Measurements from ENCODE around the gene RFTN2. TPM values are rescaled to one million over a fixed set of nuclear protein-coding genes. Genes with fewer than 3 reads are reported as not detected.

RFTN2 gene
- total RNA-seq, 1 donor from 2014 or later: 5.7 TPM

GRCh38 chr2:197539734-197540133 is 135.7 kb downstream of the RFTN2 start:
- H3K27ac Mint-ChIP-seq: no peak overlapping the region
- no peak for DNase-seq (ENCODE audit: low spot score, unreplicated experiment)
- H3K9me3 Mint-ChIP-seq (ENCODE audit: low read depth): no peaks in the 10 kb centered on the region
- no peaks in the 10 kb centered on the region for H3K27me3 Mint-ChIP-seq
- no peak overlapping the region for H3K4me3 Mint-ChIP-seq (ENCODE audit: low read depth)
- H3K36me3 Mint-ChIP-seq (ENCODE audit: insufficient read depth): peaks cover 38% of the 10 kb centered on the region
- TF ChIP-seq, protein P1, sequence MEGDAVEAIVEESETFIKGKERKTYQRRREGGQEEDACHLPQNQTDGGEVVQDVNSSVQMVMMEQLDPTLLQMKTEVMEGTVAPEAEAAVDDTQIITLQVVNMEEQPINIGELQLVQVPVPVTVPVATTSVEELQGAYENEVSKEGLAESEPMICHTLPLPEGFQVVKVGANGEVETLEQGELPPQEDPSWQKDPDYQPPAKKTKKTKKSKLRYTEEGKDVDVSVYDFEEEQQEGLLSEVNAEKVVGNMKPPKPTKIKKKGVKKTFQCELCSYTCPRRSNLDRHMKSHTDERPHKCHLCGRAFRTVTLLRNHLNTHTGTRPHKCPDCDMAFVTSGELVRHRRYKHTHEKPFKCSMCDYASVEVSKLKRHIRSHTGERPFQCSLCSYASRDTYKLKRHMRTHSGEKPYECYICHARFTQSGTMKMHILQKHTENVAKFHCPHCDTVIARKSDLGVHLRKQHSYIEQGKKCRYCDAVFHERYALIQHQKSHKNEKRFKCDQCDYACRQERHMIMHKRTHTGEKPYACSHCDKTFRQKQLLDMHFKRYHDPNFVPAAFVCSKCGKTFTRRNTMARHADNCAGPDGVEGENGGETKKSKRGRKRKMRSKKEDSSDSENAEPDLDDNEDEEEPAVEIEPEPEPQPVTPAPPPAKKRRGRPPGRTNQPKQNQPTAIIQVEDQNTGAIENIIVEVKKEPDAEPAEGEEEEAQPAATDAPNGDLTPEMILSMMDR (IDR thresholded peaks at IDR 0.05; ENCODE audit: unreplicated experiment): no peak
- H3K4me1 Mint-ChIP-seq (ENCODE audit: low read depth): no peaks in the 10 kb centered on the region

DNA sequence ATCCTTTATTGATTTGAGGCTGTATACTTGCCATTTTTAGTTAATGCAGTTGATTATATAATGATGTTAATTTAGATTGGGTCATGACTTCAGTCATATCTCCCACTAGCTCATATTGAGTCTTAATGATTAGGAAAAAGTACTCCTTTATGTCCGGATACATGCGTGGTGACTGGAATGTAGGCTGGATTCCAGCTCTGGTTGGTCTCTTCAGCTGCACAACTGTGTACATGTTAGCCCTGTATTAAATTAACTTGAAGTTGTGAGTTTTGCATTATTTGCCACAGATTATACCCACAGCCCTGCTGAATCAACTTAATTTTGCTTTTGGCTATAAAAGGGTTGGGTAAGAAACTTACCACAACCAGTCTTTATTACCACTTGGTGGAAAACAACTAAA is 137.0 kb downstream of the RFTN2 start:
- H3K4me1 Mint-ChIP-seq (ENCODE audit: low read depth): no peaks in the 10 kb centered on the region
- TF ChIP-seq, protein P1 (IDR thresholded peaks at IDR 0.05; ENCODE audit: unreplicated experiment): no peak
- no peaks in the 10 kb centered on the region for H3K9me3 Mint-ChIP-seq (ENCODE audit: low read depth)
- H3K27me3 Mint-ChIP-seq: no peaks in the 10 kb centered on the region
- H3K36me3 Mint-ChIP-seq (ENCODE audit: insufficient read depth): peaks cover 39% of the 10 kb centered on the region
- no peak overlapping the region for H3K4me3 Mint-ChIP-seq (ENCODE audit: low read depth)
- DNase-seq (ENCODE audit: low spot score, unreplicated experiment): no peak
- peak overlapping the region; percentile 16 for H3K27ac Mint-ChIP-seq

Other genes starting within 250 kb of the RFTN2 start
- gene SF3B1, start 240.6 kb downstream of the RFTN2 start, total RNA-seq: 348 and 370 TPM in 2 replicates
- 11.0 and 11.8 TPM in 2 replicates for gene COQ10B, start 222.0 kb downstream of the RFTN2 start, total RNA-seq
- gene HSPD1, start 175.7 kb downstream of the RFTN2 start, total RNA-seq: 403 and 409 TPM in 2 replicates
- 180 and 185 TPM in 2 replicates for gene HSPE1, start 175.2 kb downstream of the RFTN2 start, total RNA-seq
- gene MOB4, start 159.5 kb downstream of the RFTN2 start, total RNA-seq: 29.8 and 41.4 TPM in 2 replicates
- gene MARS2, start 29.8 kb upstream of the RFTN2 start, total RNA-seq: 7.9 and 8.3 TPM in 2 replicates
- 0.22 and 0.51 TPM in 2 replicates for gene BOLL, start 109.7 kb upstream of the RFTN2 start, total RNA-seq
- gene PLCL1, start 129.0 kb upstream of the RFTN2 start, total RNA-seq: 41.1 and 48.3 TPM in 2 replicates

Data from progenitor cell of endocrine pancreas (in vitro differentiated cells).